ENCODE measurements around the gene SCOC.
A peak's percentile ranks its signal among the peaks of the same experiment; 100 is the strongest.
"Not testable (repeated sequence)": the region's sequence is repeated elsewhere in the genome, so short reads cannot be mapped to it uniquely, and the experiment has no call there.

The SCOC gene

GRCh38 chr4:140408974-140409373 is 35.5 kb downstream of the SCOC start:
- Histone ChIP-seq H3K4me3 (no peak overlapping the region), H3K36me3 (ENCODE audit: insufficient read depth, low read length) (no peaks in the 10 kb centered on the region), H3K9me3 (ENCODE audit: low read depth, low read length) (no peaks in the 10 kb centered on the region), H3K9ac (ENCODE audit: insufficient read length) (no peak overlapping the region), H3K27ac (no peak overlapping the region)
- DNase-seq (ENCODE audit: low read depth, low spot score) = no peak
- TF ChIP-seq EZH2 (IDR thresholded peaks at IDR 0.05) (no peak), FOXP2 (optimal IDR thresholded peaks at IDR 0.05; ENCODE audit: control extremely low read depth, extremely low read length, insufficient read depth) (no peak), POLR2AphosphoS5 (IDR thresholded peaks at IDR 0.05; ENCODE audit: borderline replicate concordance, low read depth, low read length) (no peak)

GRCh38 chr4:140413130-140413969 is 39.9 kb downstream of the SCOC start:
- not testable (repeated sequence) for DNase-seq (ENCODE audit: low read depth, low spot score); H3K4me3 ChIP-seq; H3K9me3 ChIP-seq (ENCODE audit: low read depth, low read length); H3K27ac ChIP-seq; H3K36me3 ChIP-seq (ENCODE audit: insufficient read depth, low read length); H3K9ac ChIP-seq (ENCODE audit: insufficient read length)

DNA sequence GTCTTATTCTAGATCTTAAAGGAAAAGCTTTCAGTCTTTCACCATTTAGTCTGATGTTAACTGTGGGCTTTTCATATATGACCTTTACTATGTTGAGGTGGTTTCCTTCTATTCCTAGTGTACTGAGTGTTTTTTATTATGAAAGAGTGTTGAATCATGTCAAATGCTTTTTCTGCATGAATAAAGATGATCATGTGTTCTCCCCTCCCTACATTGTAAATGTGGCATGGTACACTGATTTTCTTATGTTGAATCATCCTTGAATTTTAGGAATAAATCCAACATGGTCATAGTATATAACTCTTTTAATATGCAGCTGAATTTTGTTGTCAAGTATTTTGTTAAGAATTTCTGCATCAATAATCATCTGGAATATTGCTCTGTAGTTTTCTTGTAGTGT is 49.7 kb downstream of the SCOC start:
- no peak for DNase-seq (ENCODE audit: low read depth, low spot score)
- Histone ChIP-seq H3K9ac (ENCODE audit: insufficient read length) (no peak overlapping the region), H3K9me3 (ENCODE audit: low read depth, low read length) (no peaks in the 10 kb centered on the region), H3K36me3 (ENCODE audit: insufficient read depth, low read length) (no peaks in the 10 kb centered on the region), H3K27ac (no peak overlapping the region), H3K4me3 (no peak overlapping the region)
- TF ChIP-seq FOXP2 (optimal IDR thresholded peaks at IDR 0.05; ENCODE audit: control extremely low read depth, extremely low read length, insufficient read depth) (no peak), EZH2 (IDR thresholded peaks at IDR 0.05) (no peak), POLR2AphosphoS5 (IDR thresholded peaks at IDR 0.05; ENCODE audit: borderline replicate concordance, low read depth, low read length) (no peak)

- Histone ChIP-seq H3K36me3 (ENCODE audit: insufficient read depth, low read length) (no peaks in the 10 kb centered on the region), H3K4me3 (peak overlapping the region; percentile 98), H3K9me3 (ENCODE audit: low read depth, low read length) (no peaks in the 10 kb centered on the region), H3K27ac (no peak overlapping the region), H3K9ac (ENCODE audit: insufficient read length) (peak overlapping the region; percentile 78)
- TF ChIP-seq FOXP2 (optimal IDR thresholded peaks at IDR 0.05; ENCODE audit: control extremely low read depth, extremely low read length, insufficient read depth) (no peak), POLR2AphosphoS5 (IDR thresholded peaks at IDR 0.05; ENCODE audit: borderline replicate concordance, low read depth, low read length) (no peak), EZH2 (IDR thresholded peaks at IDR 0.05) (no peak)
- no peak for DNase-seq (ENCODE audit: low read depth, low spot score)
Measured at GRCh38 chr4:140426610-140427105, 53.2 kb downstream of the SCOC start.

- Histone ChIP-seq H3K4me3 (peak within 1 kb of the TSS; percentile 98), H3K27ac (no peak within 1 kb of the TSS), H3K36me3 (ENCODE audit: insufficient read depth, low read length) (no peaks in the 10 kb centered on the region), H3K9ac (ENCODE audit: insufficient read length) (peak within 1 kb of the TSS; percentile 78), H3K9me3 (ENCODE audit: low read depth, low read length) (no peaks in the 10 kb centered on the region)
- DNase-seq (ENCODE audit: low read depth, low spot score) = no peak
- TF ChIP-seq EZH2 (IDR thresholded peaks at IDR 0.05) (no peak), POLR2AphosphoS5 (IDR thresholded peaks at IDR 0.05; ENCODE audit: borderline replicate concordance, low read depth, low read length) (peak; percentile 72; the same call in 1 of the 2 replicates), FOXP2 (optimal IDR thresholded peaks at IDR 0.05; ENCODE audit: control extremely low read depth, extremely low read length, insufficient read depth) (peak; percentile 12)
Measured at GRCh38 chr4:140427106-140427918, 53.9 kb downstream of the SCOC start, which contains the start of gene CLGN. TSS of gene CLGN (minus strand) at chr4:140427648. CDS start at chr4:140413078, 14,570 bp downstream.

- Histone ChIP-seq H3K4me3 (peak overlapping the region; percentile 98), H3K9me3 (ENCODE audit: low read depth, low read length) (no peaks in the 10 kb centered on the region), H3K36me3 (ENCODE audit: insufficient read depth, low read length) (no peaks in the 10 kb centered on the region), H3K9ac (ENCODE audit: insufficient read length) (peak overlapping the region; percentile 78), H3K27ac (no peak overlapping the region)
- TF ChIP-seq FOXP2 (optimal IDR thresholded peaks at IDR 0.05; ENCODE audit: control extremely low read depth, extremely low read length, insufficient read depth) (no peak), EZH2 (IDR thresholded peaks at IDR 0.05) (no peak), POLR2AphosphoS5 (IDR thresholded peaks at IDR 0.05; ENCODE audit: borderline replicate concordance, low read depth, low read length) (no peak)
- no peak for DNase-seq (ENCODE audit: low read depth, low spot score)
Measured at GRCh38 chr4:140427919-140428471, 54.5 kb downstream of the SCOC start.

Data from SK-N-MC (cell line).